Fibroblast of villous mesenchyme (primary cell): ENCODE data around the gene RUNX1. TPM values are rescaled to one million over a fixed set of nuclear protein-coding genes. Genes with fewer than 3 reads are reported as not detected.
A peak's percentile ranks its signal among the peaks of the same experiment; 100 is the strongest.
"Not testable (repeated sequence)": the region's sequence is repeated elsewhere in the genome, so short reads cannot be mapped to it uniquely, and the experiment has no call there.

ENCODE experiments used
- DNase-seq: peaks from one replicate; pipeline ENCODE4 v3.0.0-alpha.2; 2010; ENCODE audit warnings: low read depth
- H3K4me3 ChIP-seq: 2 replicates; pipeline ENCODE4 v1.5.1; 2011; ENCODE audit warnings: low read depth, mild to moderate bottlenecking, low read length
- total RNA-seq: library from RNA; depleted of rRNA; stranded (reverse); fragments of >200 nt; gene quantifications from 2 replicates; pipeline ENCODE4 v1.2.3, GENCODE V29; 2012
- TF ChIP-seq, protein P1 (sequence below): IDR thresholded peaks from 2 replicates; pipeline ENCODE4 v1.5.1; 2012; ENCODE audit warnings: low read depth, mild to moderate bottlenecking, low read length; ENCODE audit not compliant: insufficient read depth

RUNX1 gene
- total RNA-seq, 1 donor = 21.6 TPM

DNA sequence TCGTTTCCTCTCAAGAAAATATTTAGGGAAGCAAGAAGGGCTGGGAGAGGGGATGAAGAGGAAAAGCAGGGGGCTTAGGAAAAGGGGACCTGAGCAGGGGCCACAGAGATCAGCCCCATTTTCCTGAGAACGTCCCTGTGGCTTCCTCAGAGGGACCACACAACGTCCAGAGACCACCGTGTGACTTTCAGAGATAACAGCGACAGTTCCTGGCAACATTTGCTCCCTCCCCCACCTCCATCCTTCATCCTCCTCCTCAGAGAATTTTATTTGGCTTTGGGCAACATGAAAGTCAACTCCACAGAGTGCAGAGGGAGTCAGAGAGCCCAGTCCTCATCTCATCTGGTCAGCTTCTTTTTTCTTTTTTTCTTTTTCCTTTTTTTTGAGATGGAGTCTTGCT, 50.9 kb downstream of the RUNX1 start:
- TF ChIP-seq, protein P1, sequence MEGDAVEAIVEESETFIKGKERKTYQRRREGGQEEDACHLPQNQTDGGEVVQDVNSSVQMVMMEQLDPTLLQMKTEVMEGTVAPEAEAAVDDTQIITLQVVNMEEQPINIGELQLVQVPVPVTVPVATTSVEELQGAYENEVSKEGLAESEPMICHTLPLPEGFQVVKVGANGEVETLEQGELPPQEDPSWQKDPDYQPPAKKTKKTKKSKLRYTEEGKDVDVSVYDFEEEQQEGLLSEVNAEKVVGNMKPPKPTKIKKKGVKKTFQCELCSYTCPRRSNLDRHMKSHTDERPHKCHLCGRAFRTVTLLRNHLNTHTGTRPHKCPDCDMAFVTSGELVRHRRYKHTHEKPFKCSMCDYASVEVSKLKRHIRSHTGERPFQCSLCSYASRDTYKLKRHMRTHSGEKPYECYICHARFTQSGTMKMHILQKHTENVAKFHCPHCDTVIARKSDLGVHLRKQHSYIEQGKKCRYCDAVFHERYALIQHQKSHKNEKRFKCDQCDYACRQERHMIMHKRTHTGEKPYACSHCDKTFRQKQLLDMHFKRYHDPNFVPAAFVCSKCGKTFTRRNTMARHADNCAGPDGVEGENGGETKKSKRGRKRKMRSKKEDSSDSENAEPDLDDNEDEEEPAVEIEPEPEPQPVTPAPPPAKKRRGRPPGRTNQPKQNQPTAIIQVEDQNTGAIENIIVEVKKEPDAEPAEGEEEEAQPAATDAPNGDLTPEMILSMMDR = no peak
- no peak overlapping the region for H3K4me3 ChIP-seq
- no peak for DNase-seq

DNA sequence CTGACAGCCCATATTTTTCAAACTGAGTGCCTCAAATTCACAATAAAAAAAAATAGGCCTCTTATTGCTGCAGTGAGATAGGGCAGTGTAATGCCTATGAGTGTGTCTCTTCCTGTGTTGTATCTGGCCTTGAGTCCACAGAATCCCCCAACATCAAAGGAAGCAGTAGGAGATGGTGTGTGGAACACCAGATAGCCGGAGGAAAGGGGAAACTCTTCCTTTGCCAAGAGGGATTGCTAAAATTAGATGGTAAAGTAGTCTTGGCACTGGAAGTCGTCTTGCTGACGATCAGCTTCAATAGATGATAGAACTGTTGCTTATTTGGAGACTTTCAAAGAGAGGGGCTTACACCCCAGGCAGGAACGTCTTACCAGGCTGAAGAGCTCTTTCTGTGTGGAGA, 51.8 kb downstream of the RUNX1 start:
- TF ChIP-seq, protein P1 = no peak
- no peak for DNase-seq
- H3K4me3 ChIP-seq = no peak overlapping the region

DNA sequence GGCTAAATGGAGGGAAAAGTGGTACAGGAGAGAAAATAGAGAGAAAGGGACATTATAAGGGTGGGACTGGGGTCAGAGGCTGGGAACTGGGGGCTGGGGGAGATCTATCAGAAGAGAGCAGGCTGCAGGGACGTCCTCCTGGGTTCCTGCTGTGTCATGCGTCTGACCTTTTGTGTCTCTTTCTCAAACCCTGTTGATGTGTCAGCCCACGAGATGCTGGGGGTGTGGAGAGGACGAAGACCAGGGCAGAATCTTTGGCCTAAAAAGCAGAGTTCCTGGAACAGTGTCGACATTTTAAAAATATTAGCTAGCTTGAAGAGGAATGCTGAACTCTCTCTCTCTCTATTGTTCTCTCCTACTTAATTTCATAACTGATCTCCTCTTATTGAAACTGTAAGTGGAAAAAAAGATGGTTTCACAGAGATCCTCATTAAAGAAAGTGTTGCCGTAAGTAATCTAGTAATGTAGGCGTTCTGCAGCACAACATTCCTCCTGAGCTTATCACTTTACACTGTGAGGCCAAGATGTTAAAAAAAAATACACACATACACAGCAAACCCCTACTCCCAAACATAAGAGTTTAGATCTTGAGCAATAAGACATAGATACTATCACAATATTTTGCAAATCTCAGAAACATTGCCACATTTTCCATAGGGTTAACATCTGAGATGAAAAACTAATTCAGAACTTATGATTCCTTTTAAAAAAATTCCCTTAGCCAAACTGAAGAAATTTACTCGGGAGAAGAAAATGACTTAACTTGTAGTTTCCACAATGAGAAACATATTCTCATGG, 52.6 kb downstream of the RUNX1 start:
- DNase-seq = peak; percentile 75
- TF ChIP-seq, protein P1 = no peak
- H3K4me3 ChIP-seq = no peak overlapping the region

DNA sequence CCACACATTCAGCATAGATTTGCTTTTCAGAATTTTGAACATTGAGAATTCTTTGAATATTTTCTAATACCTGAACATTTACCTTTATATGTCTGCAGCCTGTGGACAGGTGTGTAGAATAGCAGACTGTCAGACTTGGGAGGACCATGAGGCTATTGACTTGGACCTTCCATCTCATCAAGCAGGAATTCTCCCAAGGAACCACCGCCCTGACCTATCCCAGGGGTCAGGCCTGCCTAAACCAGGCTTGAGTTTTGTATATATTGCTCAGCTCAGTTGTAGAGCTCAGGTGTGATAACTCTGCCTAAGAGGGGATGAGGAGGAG, 53.2 kb downstream of the RUNX1 start:
- H3K4me3 ChIP-seq = no peak overlapping the region
- TF ChIP-seq, protein P1 = no peak
- DNase-seq = no peak

DNA sequence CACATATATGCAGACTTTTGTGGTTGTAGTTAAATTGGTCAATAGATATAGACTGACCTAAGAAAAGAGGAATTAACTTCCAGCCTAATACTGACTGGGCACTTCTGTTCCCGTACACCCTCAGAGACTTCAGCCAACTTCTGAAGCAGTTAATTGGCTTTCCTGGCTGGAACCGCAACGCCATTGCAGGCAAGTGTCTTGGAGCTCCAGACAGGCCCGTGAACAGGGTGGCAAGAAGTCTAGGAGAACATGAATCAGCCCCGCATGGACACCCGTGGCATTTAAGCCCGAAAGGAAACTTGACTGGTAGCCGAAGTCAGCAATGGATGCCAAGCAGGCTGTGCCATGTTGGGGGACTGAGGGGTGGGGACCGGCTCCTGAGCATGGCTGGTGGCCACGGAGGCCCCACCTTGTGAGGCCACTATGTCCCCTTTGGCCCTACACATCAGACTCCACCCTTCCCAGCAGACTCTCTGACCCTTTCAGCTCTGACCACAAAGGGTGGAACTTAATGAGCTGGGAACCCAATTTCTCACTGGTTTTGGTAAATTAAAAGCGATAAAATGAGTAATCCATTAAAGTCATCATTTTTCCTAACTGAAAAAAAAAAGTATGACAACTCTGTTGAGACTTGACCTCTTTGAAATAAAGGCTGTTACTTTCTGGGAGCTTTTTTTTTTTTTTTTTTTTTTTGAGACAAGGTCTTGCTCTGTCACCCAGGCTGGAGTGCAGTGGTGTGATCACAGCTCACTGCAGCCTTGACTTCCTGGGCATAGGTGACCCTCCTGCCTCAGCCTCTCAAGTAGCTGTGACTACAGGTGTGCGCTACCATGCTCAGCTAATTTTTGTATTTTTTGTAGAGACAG, 54.1 kb downstream of the RUNX1 start:
- DNase-seq = no peak
- no peak overlapping the region for H3K4me3 ChIP-seq
- TF ChIP-seq, protein P1 = no peak

DNA sequence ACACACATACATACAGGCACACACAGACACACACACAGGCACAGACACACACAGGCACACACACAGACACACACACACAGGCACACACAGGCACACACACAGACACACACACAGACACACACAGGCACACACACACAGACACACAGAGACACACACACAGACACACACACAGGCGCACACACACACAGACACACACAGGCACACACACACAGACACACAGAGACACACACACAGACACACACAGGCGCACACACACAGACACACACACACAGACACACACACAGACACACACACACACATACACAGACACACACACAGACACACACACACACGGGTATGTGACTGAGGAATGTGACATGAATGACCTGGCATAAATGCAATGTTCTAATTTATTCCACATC, 55.6 kb downstream of the RUNX1 start:
- H3K4me3 ChIP-seq, DNase-seq: not testable (repeated sequence)

DNA sequence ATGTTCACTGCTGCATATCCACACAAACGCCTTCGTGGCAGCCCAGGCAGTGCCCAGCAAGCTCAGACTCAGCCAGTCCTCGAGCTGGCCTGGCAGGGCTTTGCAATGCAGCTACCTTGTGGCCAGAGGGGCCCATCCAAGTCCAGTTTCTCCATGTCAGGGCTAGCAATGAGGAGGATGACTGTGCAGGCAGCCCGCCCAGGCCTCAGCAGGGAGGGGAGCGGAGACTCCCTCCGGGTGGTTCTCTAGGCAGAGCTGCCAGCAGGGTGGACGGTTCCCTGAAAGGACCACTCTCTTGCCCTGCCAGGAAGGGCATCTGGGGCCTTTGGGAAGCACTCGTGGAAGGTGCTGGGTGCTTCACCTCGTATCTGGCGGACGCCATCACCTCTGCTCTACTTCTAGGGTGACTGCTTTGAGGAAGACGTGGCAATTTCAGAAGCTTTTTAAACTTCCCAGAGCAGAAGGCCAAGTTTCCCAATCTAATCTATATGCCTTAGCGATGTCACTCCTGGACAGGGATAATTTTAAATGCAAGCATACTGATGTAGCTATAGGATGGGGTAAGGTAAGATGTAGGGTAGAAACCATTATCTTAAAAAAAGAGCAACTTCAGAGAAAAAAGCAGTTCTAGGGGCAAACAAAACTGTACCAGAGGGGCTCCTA, 56.2 kb downstream of the RUNX1 start:
- no peak for DNase-seq
- no peak overlapping the region for H3K4me3 ChIP-seq
- TF ChIP-seq, protein P1 = no peak
